ENCODE measurements around the gene REXO1.

DNA sequence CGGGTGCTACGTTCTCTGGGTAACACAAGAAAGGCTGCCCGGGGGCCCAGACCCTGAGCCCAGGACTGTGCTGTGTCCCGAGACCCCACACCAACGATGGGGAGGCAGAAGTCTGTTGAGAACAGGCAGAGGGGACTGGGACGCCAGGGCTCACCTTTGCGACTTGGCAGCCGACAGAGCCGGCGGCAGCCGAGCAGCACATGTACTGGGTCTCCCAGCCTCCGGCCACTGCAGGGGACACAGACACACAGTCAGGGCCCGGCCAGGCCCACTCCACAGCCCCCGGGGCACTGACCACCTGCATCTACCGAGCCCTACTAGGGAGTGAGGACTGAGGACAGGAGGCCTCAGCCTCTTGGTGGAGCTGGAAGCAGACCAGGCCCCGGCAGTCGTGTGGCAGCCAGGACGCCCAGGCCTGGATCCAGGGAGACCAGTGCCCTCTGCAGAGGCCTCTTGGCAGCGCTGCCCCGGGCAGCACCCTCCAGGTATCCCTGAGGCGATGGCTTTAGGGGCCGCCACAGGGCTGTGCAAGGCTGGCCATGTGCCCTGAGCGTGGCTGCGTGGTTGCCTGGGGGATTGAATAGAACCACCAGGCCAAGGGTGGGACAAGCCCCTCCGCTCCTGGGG, 30.6 kb downstream of the REXO1 start:
- TF ChIP-seq, protein P1, sequence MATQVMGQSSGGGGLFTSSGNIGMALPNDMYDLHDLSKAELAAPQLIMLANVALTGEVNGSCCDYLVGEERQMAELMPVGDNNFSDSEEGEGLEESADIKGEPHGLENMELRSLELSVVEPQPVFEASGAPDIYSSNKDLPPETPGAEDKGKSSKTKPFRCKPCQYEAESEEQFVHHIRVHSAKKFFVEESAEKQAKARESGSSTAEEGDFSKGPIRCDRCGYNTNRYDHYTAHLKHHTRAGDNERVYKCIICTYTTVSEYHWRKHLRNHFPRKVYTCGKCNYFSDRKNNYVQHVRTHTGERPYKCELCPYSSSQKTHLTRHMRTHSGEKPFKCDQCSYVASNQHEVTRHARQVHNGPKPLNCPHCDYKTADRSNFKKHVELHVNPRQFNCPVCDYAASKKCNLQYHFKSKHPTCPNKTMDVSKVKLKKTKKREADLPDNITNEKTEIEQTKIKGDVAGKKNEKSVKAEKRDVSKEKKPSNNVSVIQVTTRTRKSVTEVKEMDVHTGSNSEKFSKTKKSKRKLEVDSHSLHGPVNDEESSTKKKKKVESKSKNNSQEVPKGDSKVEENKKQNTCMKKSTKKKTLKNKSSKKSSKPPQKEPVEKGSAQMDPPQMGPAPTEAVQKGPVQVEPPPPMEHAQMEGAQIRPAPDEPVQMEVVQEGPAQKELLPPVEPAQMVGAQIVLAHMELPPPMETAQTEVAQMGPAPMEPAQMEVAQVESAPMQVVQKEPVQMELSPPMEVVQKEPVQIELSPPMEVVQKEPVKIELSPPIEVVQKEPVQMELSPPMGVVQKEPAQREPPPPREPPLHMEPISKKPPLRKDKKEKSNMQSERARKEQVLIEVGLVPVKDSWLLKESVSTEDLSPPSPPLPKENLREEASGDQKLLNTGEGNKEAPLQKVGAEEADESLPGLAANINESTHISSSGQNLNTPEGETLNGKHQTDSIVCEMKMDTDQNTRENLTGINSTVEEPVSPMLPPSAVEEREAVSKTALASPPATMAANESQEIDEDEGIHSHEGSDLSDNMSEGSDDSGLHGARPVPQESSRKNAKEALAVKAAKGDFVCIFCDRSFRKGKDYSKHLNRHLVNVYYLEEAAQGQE (IDR thresholded peaks at IDR 0.05; ENCODE audit: low read depth): no peak
- TF ChIP-seq CBX3 (IDR thresholded peaks at IDR 0.05; ENCODE audit: low read depth) (no peak), CTCF (IDR thresholded peaks at IDR 0.05 in 2 of 3, conservative IDR thresholded peaks at IDR 0.05 in 1 of 3; ENCODE audit: borderline replicate concordance in 1 of 3, insufficient read depth in 1 of 3, low read depth in 2 of 3, low read length in 2 of 3) (no peak)
